ENCODE measurements around the gene ZNF280A. TPM values are rescaled to one million over a fixed set of nuclear protein-coding genes. Genes with fewer than 3 reads are reported as not detected.

Gene ZNF280A
- total and polyA plus RNA-seq, 2 of the 8 experiments (the other 6 are each of a cell fraction or from before 2014, with no cell fraction given): 0.09 to 0.61 TPM

GRCh38 chr22:22484023-22484422 lies 36.0 kb downstream of the ZNF280A start (continued):
- TF ChIP-seq USF2 (IDR thresholded peaks at IDR 0.05; ENCODE audit: low read length): no peak

All from H1 (cell line).